ENCODE results near the gene BPIFB6.

BPIFB6 gene

GRCh38 chr20:33064572-33065287 lies 33.3 kb downstream of the BPIFB6 start:
- DNase-seq: no peak

DNA sequence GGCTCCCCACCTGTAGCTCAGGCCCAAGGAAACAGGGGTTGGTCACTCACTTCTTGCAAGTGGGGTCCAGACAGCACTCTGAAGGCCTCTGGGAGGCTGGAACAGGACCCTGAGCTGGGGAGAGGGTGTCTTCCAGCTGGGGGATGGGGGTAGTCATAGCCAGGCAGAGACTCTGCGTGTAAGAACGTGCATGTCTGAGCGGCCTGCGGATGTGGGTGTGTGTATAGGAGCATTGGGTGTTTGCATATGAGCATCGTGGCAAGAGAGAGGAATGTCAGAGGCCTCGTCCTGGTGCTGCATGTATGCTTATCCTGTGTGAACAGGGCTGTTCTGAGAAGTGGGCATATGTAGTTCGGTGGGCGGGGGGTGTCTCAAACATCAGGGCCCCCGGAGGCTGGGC lies 34.3 kb downstream of the BPIFB6 start:
- no peak for DNase-seq

DNA sequence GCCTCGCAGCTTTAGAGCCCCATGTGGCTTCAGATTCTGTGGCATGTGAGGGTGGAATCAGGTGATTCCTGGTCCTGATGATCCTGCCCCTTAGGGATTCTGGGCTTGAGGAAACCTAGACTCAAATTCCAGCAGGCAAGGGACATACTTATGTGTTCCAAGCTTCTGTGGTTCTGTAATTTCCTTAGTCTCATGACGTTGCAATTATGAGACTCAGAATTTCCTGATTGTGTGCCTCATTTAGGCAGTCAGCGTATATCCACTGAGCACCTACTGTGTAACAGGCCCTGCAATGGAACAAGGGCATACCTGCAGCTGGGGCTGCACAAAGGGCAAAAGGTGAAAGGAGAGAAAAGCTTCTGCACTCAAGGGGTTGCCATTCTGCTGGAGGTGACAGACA lies 36.4 kb downstream of the BPIFB6 start:
- DNase-seq: no peak

DNA sequence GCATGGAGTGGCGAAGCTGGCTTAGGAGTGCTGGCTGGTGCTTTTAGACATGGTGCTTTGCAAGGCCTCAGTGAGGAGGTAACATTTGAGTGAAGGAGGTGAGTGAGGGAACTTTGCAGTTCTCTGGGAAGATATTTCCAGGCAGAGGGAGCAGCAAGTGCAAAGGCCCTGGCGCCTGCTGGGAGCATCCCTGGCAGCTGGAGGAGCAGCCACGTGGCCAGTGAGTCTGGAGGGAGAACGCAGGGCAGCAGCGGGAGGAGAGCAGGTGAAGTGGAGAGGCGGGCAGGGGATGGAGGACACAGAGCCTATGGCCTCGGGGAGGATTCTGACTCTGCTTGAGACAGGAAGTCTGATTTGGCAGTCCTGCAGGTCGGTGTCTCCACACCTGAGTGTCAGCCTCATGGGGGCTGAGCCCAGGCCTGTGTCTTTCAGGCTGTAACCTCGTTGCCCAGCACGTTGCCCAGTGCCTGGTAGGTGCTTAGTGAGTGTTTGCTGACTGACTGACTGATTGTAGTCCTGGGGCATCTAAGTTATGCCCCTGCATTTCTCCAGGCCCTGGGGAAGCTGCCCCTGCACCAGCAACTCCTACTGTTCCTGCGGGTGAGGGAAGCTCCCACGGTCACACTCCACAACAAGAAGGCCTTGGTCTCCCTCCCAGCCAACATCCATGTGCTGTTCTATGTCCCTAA lies 36.9 kb downstream of the BPIFB6 start:
- no peak for DNase-seq

GRCh38 chr20:33069673-33070072 lies 38.2 kb downstream of the BPIFB6 start:
- DNase-seq: no peak

DNA sequence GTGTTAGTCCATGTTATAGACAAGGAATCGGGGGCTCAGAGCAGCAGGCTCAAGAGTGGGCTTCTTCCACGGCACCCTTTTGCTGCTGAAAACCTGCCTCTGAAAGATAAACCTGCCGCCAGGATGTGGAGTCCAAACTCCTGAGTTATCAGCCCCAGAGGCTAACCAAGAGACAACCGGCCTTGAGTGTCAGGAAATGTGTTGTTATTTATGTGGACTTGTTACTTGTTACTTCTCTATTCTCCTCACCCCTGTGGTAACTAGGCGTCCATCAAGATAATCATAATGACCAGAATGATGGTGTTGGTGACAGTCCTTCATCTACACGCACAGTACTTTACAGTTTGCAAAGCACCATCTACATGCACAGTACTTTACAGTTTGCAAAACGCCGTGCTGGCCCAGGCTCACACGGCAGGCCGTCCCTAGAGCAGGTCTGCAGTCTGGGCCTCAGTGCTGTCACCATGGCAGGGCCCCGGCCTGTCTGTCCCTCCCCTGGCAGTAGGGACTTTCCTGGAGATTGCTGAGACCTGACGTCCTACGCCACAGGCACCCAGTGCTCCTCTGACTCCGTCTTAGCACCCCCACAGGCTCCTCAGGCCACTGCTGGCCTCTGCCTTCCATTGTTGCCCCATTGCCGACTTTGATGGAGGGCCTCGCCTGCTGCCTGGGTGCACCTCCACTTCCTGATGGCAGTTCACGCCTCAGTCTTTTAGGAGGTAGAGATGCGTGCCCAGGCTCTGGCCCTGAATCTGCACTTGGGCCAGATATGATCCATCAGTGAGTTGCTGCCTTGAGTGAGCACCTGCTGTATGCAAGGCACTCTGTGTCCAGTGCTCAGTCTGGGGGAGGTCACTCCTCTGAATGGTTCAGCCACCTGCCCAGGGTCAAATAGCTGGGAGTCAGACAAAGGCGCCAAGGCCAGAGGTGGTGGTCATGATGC lies 38.9 kb downstream of the BPIFB6 start:
- DNase-seq: no peak

GRCh38 chr20:33071198-33071597 lies 39.8 kb downstream of the BPIFB6 start:
- DNase-seq: no peak

- DNase-seq: no peak
Measured at GRCh38 chr20:33072362-33072761, 40.9 kb downstream of the BPIFB6 start.

DNA sequence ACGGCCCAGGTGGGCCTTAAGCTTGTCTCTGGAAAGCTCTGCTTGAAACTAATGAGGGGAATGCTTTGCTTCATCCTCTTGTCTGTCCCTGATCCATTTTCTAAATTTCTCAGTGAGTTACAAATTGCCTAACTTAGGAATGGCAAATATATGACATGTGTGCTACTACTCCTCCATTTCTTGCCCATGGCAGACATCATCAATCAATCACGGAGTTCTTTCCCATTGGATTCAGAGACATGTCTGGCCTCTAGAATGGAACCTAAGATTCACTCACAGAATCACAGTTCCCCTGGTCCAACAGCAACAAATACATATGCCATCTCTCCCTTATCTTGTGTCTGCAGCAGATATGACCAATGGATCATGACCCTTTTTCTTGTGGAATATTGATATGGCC lies 41.4 kb downstream of the BPIFB6 start:
- no peak for DNase-seq

DNA sequence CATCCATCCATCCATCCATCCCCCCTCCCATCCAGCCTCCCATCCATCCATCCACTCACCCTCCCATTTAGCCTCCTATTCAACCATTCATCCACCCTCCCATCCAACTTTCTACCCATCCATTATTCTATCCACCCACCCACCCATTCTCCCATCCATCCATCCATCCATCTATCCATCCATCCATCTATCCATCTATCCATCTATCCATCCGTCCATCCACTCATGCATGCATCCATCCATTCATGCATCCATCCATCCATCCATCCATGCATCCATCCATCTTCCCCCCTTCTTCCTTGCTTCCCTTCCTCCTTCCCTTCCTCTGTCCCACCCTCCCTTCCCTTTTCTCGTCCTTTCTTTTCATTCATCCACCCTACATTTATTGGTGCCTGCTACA lies 43.2 kb downstream of the BPIFB6 start:
- DNase-seq: no peak

DNA sequence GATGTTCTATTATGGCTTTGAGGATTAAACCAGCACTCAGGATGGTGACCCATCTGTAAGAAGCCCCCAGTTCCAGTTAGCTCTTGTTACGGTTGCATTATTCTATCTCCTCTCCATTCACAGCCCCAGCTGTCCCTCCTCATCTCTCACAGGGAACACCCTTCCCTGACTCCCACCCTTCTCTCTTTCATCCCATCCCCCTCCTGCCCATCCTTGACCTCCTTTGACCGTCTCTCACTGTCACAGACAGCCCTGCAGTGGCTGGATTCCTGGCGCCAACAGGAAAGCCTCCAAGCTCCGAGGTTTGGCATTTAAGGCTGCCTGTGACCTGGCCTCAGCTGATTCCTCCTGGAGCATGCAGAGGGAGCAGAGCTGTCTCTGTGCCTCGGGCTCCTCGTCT lies 43.8 kb downstream of the BPIFB6 start:
- no peak for DNase-seq

- no peak for DNase-seq
Measured at GRCh38 chr20:33076662-33077372, 45.4 kb downstream of the BPIFB6 start.

GRCh38 chr20:33079259-33079658 lies 47.8 kb downstream of the BPIFB6 start, which contains the start of gene BPIFB4:
Gene BPIFB4, plus strand, starts transcription at chr20:33079643. Its CDS starts 1,884 bp downstream, at chr20:33081527.
- DNase-seq: no peak

GRCh38 chr20:33081411-33082154 lies 50.1 kb downstream of the BPIFB6 start:
- no peak for DNase-seq

GRCh38 chr20:33082546-33082945 lies 51.1 kb downstream of the BPIFB6 start:
- no peak for DNase-seq

GRCh38 chr20:33083544-33084340 lies 52.3 kb downstream of the BPIFB6 start:
- DNase-seq: no peak

DNA sequence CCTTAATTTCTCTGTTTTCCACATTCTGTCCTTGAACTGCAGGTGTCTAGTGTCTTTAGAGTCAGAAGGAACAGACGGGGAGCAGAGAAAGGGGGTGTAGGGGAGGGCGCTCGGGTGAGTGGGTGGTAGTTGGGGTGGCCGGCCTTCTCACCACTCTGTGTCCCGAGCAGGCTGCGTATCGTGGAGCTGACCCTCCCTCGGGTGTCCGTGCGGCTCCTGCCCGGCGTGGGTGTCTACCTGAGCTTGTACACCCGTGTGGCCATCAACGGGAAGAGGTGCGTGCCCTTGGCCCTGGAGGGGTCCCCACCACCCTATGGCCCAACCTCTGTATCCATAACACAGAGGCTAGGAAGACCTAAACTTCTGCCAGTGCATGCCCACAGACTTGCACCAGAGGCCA lies 53.3 kb downstream of the BPIFB6 start:
- DNase-seq: no peak

GRCh38 chr20:33086052-33086722 lies 54.7 kb downstream of the BPIFB6 start:
- DNase-seq: no peak

DNA sequence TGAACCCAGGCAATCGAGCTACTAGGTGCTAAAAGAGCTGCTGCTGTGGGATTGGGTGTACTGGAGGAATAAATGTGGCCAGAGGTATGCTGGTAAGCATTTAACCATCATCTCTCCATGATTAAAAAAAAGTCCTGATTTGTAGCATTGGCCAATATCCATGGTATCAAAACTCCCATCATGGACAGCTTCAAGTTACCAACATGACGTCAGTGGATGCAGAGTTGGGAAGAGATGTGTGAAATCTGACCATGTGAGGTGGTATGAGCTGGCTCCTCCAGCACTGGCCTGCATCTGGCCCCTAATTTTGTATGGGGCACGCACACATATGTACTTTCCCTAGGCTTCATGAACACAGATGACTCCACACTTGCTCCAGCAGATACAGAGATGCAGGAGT lies 59.7 kb downstream of the BPIFB6 start:
- no peak for DNase-seq

DNA sequence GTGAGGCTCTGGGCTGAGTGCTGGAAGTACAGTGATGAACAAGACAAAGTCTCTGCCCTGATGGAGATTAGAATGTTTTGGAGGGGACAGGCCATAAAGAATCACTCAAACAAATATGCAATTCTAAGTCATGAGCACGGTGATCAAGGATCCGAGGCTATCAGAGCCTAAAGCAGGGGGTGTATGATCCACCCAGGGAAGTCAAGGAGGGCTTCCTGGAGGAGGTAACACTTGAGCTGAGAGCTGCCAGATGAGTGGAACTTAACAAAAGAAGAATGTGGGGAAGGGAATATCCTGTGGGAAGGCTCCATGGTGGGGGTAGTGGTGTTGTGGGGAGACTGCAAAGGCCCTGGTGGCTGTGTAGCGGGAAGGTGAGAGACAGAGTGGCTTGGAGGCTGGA lies 60.2 kb downstream of the BPIFB6 start:
- no peak for DNase-seq

GRCh38 chr20:33092361-33092760 lies 60.9 kb downstream of the BPIFB6 start:
- DNase-seq: no peak
